ENCODE measurements around the gene REPS1. TPM values are rescaled to one million over a fixed set of nuclear protein-coding genes. Genes with fewer than 3 reads are reported as not detected.

Gene REPS1
- polyA plus RNA-seq, 3 donors, result 11.9 to 36.6 (median 14.0) TPM

- intact Hi-C loops (cut with micrococcal nuclease), result no loop called here
- H3K4me1 Mint-ChIP-seq, result peaks cover 32% of the 10 kb centered on the region
- Histone ChIP-seq H3K4me2 (replicated peaks; ENCODE audit: extremely low read depth, low read length, poor library complexity, severe bottlenecking) (no peak overlapping the region), H4K20me1 (ENCODE audit: insufficient read depth, low read length) (peaks cover 36% of the 10 kb centered on the region), H3K9ac (ENCODE audit: insufficient read depth, low read length, poor library complexity, severe bottlenecking) (no peak overlapping the region), H3K4me3 (replicated peaks in 1 of 3; ENCODE audit: low read depth in 2 of 3, low read length in 3 of 3) (no peak overlapping the region), H3K9me3 (replicated peaks in 1 of 2; ENCODE audit: control insufficient read depth in 1 of 2, insufficient read depth in 1 of 2, low read length in 2 of 2) (no peaks in the 10 kb centered on the region), H3K36me3 (replicated peaks in 1 of 2; ENCODE audit: control insufficient read depth in 1 of 2, insufficient read depth in 2 of 2, low read length in 2 of 2) (no peaks in the 10 kb centered on the region), H2AFZ (ENCODE audit: insufficient read depth, low read depth, low read length, poor library complexity, severe bottlenecking) (no peak overlapping the region), H3K4me1 (ENCODE audit: control insufficient read depth in 1 of 2, insufficient read depth in 2 of 2, low read length in 2 of 2) (peaks cover 22 to 27% of the 10 kb centered on the region in 2 donors), H3K27me3 (ENCODE audit: control insufficient read depth in 2 of 2, insufficient read depth in 2 of 2, low read length in 2 of 2) (no peaks in the 10 kb centered on the region), H3K79me2 (ENCODE audit: insufficient read depth, low read length) (peaks cover 91% of the 10 kb centered on the region), H3K27ac (ENCODE audit: low read depth in 1 of 2, low read length in 2 of 2) (no peak overlapping the region)
- no peak for DNase-seq
- 92% methylated on average over 2 of the region's 5 CpGs for WGBS (ENCODE audit: insufficient coverage)
- no peaks in the 10 kb centered on the region for H3K27me3 Mint-ChIP-seq (ENCODE audit: low read depth in 3 of 3)
- no peak overlapping the region for H3K27ac Mint-ChIP-seq
- no peak for TF ChIP-seq CTCF (IDR thresholded peaks at IDR 0.05)
- H3K36me3 Mint-ChIP-seq, result no peaks in the 10 kb centered on the region
- H3K9me3 Mint-ChIP-seq, result no peaks in the 10 kb centered on the region
- no peak overlapping the region for H3K4me3 Mint-ChIP-seq
Measured at GRCh38 chr6:138966870-138967269, 21.2 kb downstream of the REPS1 start.

GRCh38 chr6:138965971-138966370, 22.1 kb downstream of the REPS1 start:
- H3K79me2 ChIP-seq (ENCODE audit: insufficient read depth, low read length), result peaks cover 94% of the 10 kb centered on the region
- TF ChIP-seq CTCF (IDR thresholded peaks at IDR 0.05), result no peak

More at GRCh38 chr6:138965971-138966370, 22.1 kb downstream of the REPS1 start:
- no peak overlapping the region for H3K27ac Mint-ChIP-seq
- Histone ChIP-seq H3K4me1 (ENCODE audit: control insufficient read depth in 1 of 2, insufficient read depth in 2 of 2, low read length in 2 of 2) (peaks cover 13 to 18% of the 10 kb centered on the region in 2 donors), H4K20me1 (ENCODE audit: insufficient read depth, low read length) (peaks cover 38% of the 10 kb centered on the region), H3K4me3 (replicated peaks in 1 of 3; ENCODE audit: low read depth in 2 of 3, low read length in 3 of 3) (no peak overlapping the region), H3K9ac (ENCODE audit: insufficient read depth, low read length, poor library complexity, severe bottlenecking) (no peak overlapping the region), H2AFZ (ENCODE audit: insufficient read depth, low read depth, low read length, poor library complexity, severe bottlenecking) (no peak overlapping the region), H3K36me3 (replicated peaks in 1 of 2; ENCODE audit: control insufficient read depth in 1 of 2, insufficient read depth in 2 of 2, low read length in 2 of 2) (no peaks in the 10 kb centered on the region), H3K4me2 (replicated peaks; ENCODE audit: extremely low read depth, low read length, poor library complexity, severe bottlenecking) (no peak overlapping the region), H3K27me3 (ENCODE audit: control insufficient read depth in 2 of 2, insufficient read depth in 2 of 2, low read length in 2 of 2) (no peaks in the 10 kb centered on the region), H3K9me3 (replicated peaks in 1 of 2; ENCODE audit: control insufficient read depth in 1 of 2, insufficient read depth in 1 of 2, low read length in 2 of 2) (no peaks in the 10 kb centered on the region), H3K27ac (ENCODE audit: low read depth in 1 of 2, low read length in 2 of 2) (no peak overlapping the region)
- no peaks in the 10 kb centered on the region for H3K36me3 Mint-ChIP-seq
- intact Hi-C loops (cut with micrococcal nuclease), result no loop called here
- no peak for DNase-seq
- no peak overlapping the region for H3K4me3 Mint-ChIP-seq
- H3K27me3 Mint-ChIP-seq (ENCODE audit: low read depth in 3 of 3), result peaks cover 0 to 1% (median 0%) of the 10 kb centered on the region in 3 donors
- no CpG with 5 or more reads among the region's 2 CpGs for WGBS (ENCODE audit: insufficient coverage)
- H3K4me1 Mint-ChIP-seq, result peaks cover 23% of the 10 kb centered on the region
- H3K9me3 Mint-ChIP-seq, result no peaks in the 10 kb centered on the region
